SK-N-MC (cell line): Measurements from ENCODE around the gene KIAA1217.

Experiments
- EZH2 ChIP-seq: fragments of 200-600 bp; sonication (generic); IDR thresholded peaks from one replicate; pipeline ENCODE4 v1.6.1; 2017; ENCODE audit warnings: antibody characterized with exemption
- FOXP2 ChIP-seq: optimal IDR thresholded peaks from 2 replicates; pipeline ENCODE3; 2011; ENCODE audit warnings: mild to moderate bottlenecking, moderate library complexity; ENCODE audit not compliant: insufficient read depth; ENCODE audit errors: extremely low read length, control extremely low read depth
- POLR2AphosphoS5 ChIP-seq: IDR thresholded peaks from 2 replicates; pipeline ENCODE4 v1.6.1; 2012; ENCODE audit warnings: mild to moderate bottlenecking, low read depth, low read length, borderline replicate concordance

DNA sequence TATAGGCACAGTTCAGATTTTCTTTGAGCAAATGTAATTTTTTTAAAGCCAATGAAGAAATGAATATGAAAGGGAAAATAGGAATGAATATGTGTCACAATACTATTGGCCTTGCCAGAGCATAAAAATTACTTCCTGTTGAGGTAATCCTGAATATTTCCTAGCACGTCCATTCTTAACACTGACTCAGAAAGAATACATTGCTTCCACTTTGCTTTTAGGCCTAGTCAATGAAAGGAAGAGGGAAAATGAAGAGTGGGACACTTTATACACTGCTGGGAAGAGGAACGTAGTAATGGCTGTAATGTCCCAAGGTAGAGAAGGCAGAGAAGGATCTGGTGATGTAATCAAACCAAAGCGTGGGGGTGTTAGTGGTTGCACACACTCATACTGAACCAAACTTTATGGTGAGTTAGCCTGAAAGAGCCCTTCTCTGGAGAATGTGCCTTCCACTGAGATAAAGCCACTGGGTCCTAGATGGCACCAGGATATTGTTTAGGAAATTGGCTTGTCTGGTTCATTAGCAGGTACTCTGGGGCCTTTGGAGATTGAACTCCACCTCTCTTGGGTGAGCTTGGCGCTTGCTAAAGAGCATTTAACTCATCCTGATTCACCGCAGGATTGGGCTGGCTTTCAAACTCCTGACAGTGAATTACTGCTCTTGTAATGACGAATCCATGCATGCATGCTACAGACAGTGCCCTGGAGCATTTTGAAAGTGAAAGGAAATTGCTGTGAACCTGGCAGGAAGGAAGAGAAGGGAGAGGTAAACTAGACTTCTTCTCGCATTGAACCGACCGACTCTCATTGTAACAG lies 254.9 kb downstream of the KIAA1217 start:
- TF ChIP-seq EZH2 (no peak), POLR2AphosphoS5 (no peak), FOXP2 (no peak)
